Neural cell (in vitro differentiated cells): ENCODE results near the gene CPT1A. TPM values are rescaled to one million over a fixed set of nuclear protein-coding genes. Genes with fewer than 3 reads are reported as not detected.

Experiments used
- H2AFZ ChIP-seq: fragments of 200-600, 300-800 bp; sonication (generic), shearing (Covaris generic); 2 replicates; pipeline ENCODE4 v1.6.0; 2014; ENCODE audit warnings: low read depth, mild to moderate bottlenecking, antibody characterized with exemption, low read length, moderate library complexity
- H3F3A ChIP-seq: fragments of 200-600 bp; shearing (Covaris generic); 2 replicates; pipeline ENCODE4 v1.6.1; 2016; ENCODE audit warnings: mild to moderate bottlenecking, moderate library complexity, mixed read lengths, antibody characterized with exemption, low read length; ENCODE audit not compliant: insufficient read depth, poor library complexity, severe bottlenecking
- H3K27ac ChIP-seq: fragments of 200-600, 300-800 bp; sonication (generic), shearing (Covaris generic); 2 replicates; pipeline ENCODE4 v1.5.1; 2014; ENCODE audit warnings: mild to moderate bottlenecking, low read length, moderate library complexity
- H3K27me3 ChIP-seq: fragments of 300-800, 200-600 bp; sonication (generic), shearing (Covaris generic); 2 replicates; pipeline ENCODE4 v1.6.0; 2014; ENCODE audit warnings: mild to moderate bottlenecking, low read depth, low read length, moderate library complexity; ENCODE audit not compliant: insufficient read depth
- H3K36me3 ChIP-seq: fragments of 300-800, 200-600 bp; sonication (generic), shearing (Covaris generic); 2 replicates; pipeline ENCODE4 v1.5.1; 2014; ENCODE audit warnings: mild to moderate bottlenecking, antibody characterized with exemption, low read length, moderate library complexity; ENCODE audit not compliant: insufficient read depth
- H3K4me2 ChIP-seq: fragments of 300-800, 200-600 bp; sonication (generic), shearing (Covaris generic); 2 replicates; pipeline ENCODE4 v1.6.0; 2014; ENCODE audit warnings: mild to moderate bottlenecking, low read length
- H3K4me3 ChIP-seq: fragments of 300-800, 200-600 bp; sonication (generic), shearing (Covaris generic); 2 replicates; pipeline ENCODE4 v1.5.1; 2014; ENCODE audit warnings: mild to moderate bottlenecking, low read length, moderate library complexity
- H3K79me2 ChIP-seq: fragments of 200-600 bp; shearing (Covaris generic); replicated peaks from 2 replicates; pipeline ENCODE4 v1.6.0; 2014; ENCODE audit warnings: mild to moderate bottlenecking, low read length, moderate library complexity; ENCODE audit not compliant: insufficient read depth
- H3K9ac ChIP-seq: fragments of 300-800, 200-600 bp; sonication (generic), shearing (Covaris generic); 2 replicates; pipeline ENCODE4 v1.6.1; 2016; ENCODE audit warnings: mild to moderate bottlenecking, low read length, mixed read lengths
- H3K9me2 ChIP-seq: fragments of 200-600 bp; shearing (Covaris generic); 2 replicates; pipeline ENCODE4 v1.6.1; 2016; ENCODE audit warnings: mild to moderate bottlenecking, low read length, mixed read lengths; ENCODE audit not compliant: insufficient read depth
- H3K9me3 ChIP-seq: fragments of 200-600, 300-800 bp; sonication (generic), shearing (Covaris generic); 2 replicates; pipeline ENCODE4 v1.6.1; 2016; ENCODE audit warnings: mild to moderate bottlenecking, mixed run types, low read length, moderate library complexity, mixed read lengths
- H4K20me1 ChIP-seq: fragments of 200-600 bp; shearing (Covaris generic); 2 replicates; pipeline ENCODE4 v1.6.1; 2016; ENCODE audit warnings: mild to moderate bottlenecking, mixed run types; ENCODE audit not compliant: insufficient read depth
- EP300 ChIP-seq: fragments of 450-650 bp; conservative IDR thresholded peaks from 2 replicates; pipeline ENCODE4 v1.6.1; 2014; ENCODE audit warnings: antibody characterized with exemption, mild to moderate bottlenecking, moderate library complexity; ENCODE audit not compliant: poor library complexity, severe bottlenecking
- EZH2 ChIP-seq: fragments of 200-600, 300-800 bp; shearing (Covaris generic), sonication (generic); IDR thresholded peaks from 2 replicates; pipeline ENCODE4 v1.6.1; 2014; ENCODE audit warnings: antibody characterized with exemption, low read length, borderline replicate concordance, mild to moderate bottlenecking; ENCODE audit not compliant: insufficient read depth, poor library complexity, severe bottlenecking
- MXI1 ChIP-seq: fragments of 450-650 bp; conservative IDR thresholded peaks from 2 replicates; pipeline ENCODE4 v1.6.1; 2014; ENCODE audit warnings: antibody characterized with exemption, mild to moderate bottlenecking; ENCODE audit not compliant: poor library complexity, severe bottlenecking
- POLR2AphosphoS5 ChIP-seq: IDR thresholded peaks from 2 replicates; pipeline ENCODE4 v1.6.1; 2012
- RAD21 ChIP-seq: fragments of 450-650 bp; conservative IDR thresholded peaks from 2 replicates; pipeline ENCODE4 v1.6.1; 2014; ENCODE audit warnings: antibody characterized with exemption, mild to moderate bottlenecking, moderate library complexity
- REST ChIP-seq: IDR thresholded peaks from 2 replicates; pipeline ENCODE4 v1.6.1; 2012; ENCODE audit warnings: borderline replicate concordance
- SMC3 ChIP-seq: fragments of 450-650 bp; conservative IDR thresholded peaks from 2 replicates; pipeline ENCODE4 v1.6.1; 2014; ENCODE audit warnings: antibody characterized with exemption, mild to moderate bottlenecking, moderate library complexity; ENCODE audit not compliant: poor library complexity
- TAF1 ChIP-seq: IDR thresholded peaks from 2 replicates; pipeline ENCODE4 v1.6.1; 2012; ENCODE audit warnings: low read depth
- polyA plus RNA-seq: library from polyadenylated mRNA; depleted of rRNA; stranded (reverse); fragments of >200 nt; gene quantifications from 2 replicates; pipeline ENCODE4 v1.2.3, GENCODE V29; 2014
- TF ChIP-seq, protein P1 (sequence below): fragments of 450-650 bp; IDR thresholded peaks from 2 replicates; pipeline ENCODE4 v1.5.1; 2014; ENCODE audit warnings: antibody characterized with exemption, mild to moderate bottlenecking, moderate library complexity; ENCODE audit not compliant: poor library complexity, severe bottlenecking

Gene CPT1A
- polyA plus RNA-seq, 1 donor from 2014 or later = 0.35 TPM

DNA sequence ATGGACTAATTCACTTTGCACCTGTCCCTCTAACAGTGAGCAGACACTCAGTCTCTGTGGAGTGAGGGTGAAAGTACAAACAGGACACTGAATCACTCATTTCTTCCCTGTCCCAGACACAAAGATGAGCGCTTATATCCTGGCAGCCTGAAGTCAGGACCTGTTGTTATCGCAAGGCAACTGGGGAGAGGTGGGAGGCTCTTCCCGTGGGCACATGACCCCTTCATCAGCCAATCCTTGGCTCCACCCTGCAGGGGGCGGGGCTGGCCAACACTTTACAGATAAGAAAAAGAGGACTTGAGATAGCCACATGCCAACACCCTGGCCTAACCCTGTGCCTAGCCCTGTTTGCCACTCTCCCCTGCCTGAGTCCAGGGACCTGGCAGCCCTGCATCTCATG, 60.9 kb downstream of the CPT1A start:
- H3K27ac ChIP-seq = no peak overlapping the region

GRCh38 chr11:68778205-68778604, 63.5 kb downstream of the CPT1A start:
- no peak overlapping the region for H3K27ac ChIP-seq
- H3K9me2 ChIP-seq = no peaks in the 10 kb centered on the region
- no peak overlapping the region for H3K9ac ChIP-seq
- H3K4me2 ChIP-seq = no peak overlapping the region
- no peak overlapping the region for H3K4me3 ChIP-seq
- H3F3A ChIP-seq = no peaks in the 10 kb centered on the region
- TF ChIP-seq, protein P1, sequence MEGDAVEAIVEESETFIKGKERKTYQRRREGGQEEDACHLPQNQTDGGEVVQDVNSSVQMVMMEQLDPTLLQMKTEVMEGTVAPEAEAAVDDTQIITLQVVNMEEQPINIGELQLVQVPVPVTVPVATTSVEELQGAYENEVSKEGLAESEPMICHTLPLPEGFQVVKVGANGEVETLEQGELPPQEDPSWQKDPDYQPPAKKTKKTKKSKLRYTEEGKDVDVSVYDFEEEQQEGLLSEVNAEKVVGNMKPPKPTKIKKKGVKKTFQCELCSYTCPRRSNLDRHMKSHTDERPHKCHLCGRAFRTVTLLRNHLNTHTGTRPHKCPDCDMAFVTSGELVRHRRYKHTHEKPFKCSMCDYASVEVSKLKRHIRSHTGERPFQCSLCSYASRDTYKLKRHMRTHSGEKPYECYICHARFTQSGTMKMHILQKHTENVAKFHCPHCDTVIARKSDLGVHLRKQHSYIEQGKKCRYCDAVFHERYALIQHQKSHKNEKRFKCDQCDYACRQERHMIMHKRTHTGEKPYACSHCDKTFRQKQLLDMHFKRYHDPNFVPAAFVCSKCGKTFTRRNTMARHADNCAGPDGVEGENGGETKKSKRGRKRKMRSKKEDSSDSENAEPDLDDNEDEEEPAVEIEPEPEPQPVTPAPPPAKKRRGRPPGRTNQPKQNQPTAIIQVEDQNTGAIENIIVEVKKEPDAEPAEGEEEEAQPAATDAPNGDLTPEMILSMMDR = no peak
- no peaks in the 10 kb centered on the region for H3K27me3 ChIP-seq
- H4K20me1 ChIP-seq = no peaks in the 10 kb centered on the region
- H3K9me3 ChIP-seq = no peaks in the 10 kb centered on the region
- no peaks in the 10 kb centered on the region for H3K36me3 ChIP-seq
- H2AFZ ChIP-seq = no peak overlapping the region
- no peaks in the 10 kb centered on the region for H3K79me2 ChIP-seq

More for the DNA sequence above, 60.9 kb downstream of the CPT1A start:
- H3K79me2 ChIP-seq = no peaks in the 10 kb centered on the region
- H3F3A ChIP-seq = no peaks in the 10 kb centered on the region
- no peak overlapping the region for H2AFZ ChIP-seq
- no peaks in the 10 kb centered on the region for H4K20me1 ChIP-seq
- H3K9me3 ChIP-seq = no peaks in the 10 kb centered on the region
- H3K36me3 ChIP-seq = no peaks in the 10 kb centered on the region
- H3K27me3 ChIP-seq = no peaks in the 10 kb centered on the region
- TF ChIP-seq TAF1 (no peak), POLR2AphosphoS5 (no peak), MXI1 (no peak), EZH2 (no peak), EP300 (no peak), RAD21 (no peak), REST (no peak), SMC3 (no peak)
- TF ChIP-seq, protein P1 = no peak
- no peak overlapping the region for H3K4me2 ChIP-seq
- no peak overlapping the region for H3K4me3 ChIP-seq
- H3K9ac ChIP-seq = no peak overlapping the region
- H3K9me2 ChIP-seq = no peaks in the 10 kb centered on the region
